Mesodermal cell (in vitro differentiated cells): ENCODE measurements around the gene REXO1.
A peak's percentile ranks its signal among the peaks of the same experiment; 100 is the strongest.

Experiments used
- H3K27ac ChIP-seq: 2 replicates; pipeline ENCODE4 v1.7.0; 2013; ENCODE audit warnings: mild to moderate bottlenecking, low read depth, low read length, moderate library complexity; ENCODE audit not compliant: severe bottlenecking
- H3K36me3 ChIP-seq: 2 replicates; pipeline ENCODE4 v1.7.1; 2013; ENCODE audit warnings: mild to moderate bottlenecking, low read length, moderate library complexity; ENCODE audit not compliant: control insufficient read depth, insufficient read depth
- H3K4me1 ChIP-seq: one replicate; pipeline ENCODE4 v1.7.1; 2013; ENCODE audit warnings: mild to moderate bottlenecking, low read length; ENCODE audit not compliant: insufficient read depth, control insufficient read depth, poor library complexity, severe bottlenecking
- H3K4me3 ChIP-seq: 2 replicates; pipeline ENCODE4 v1.7.0; 2013; ENCODE audit warnings: low read length, control low read depth, mild to moderate bottlenecking; ENCODE audit not compliant: insufficient read depth, poor library complexity, severe bottlenecking; ENCODE audit errors: extremely low read depth
- H3K9me3 ChIP-seq: 2 replicates; pipeline ENCODE4 v1.7.1; 2013; ENCODE audit warnings: mild to moderate bottlenecking, low read length, moderate library complexity; ENCODE audit not compliant: control insufficient read depth
- WGBS, 2 experiments: methylation state at CpG; one replicate each; pipeline ENCODE4 v1.1.5; 2013; ENCODE audit warnings: missing lambda C conversion rate in 2 of 2; ENCODE audit not compliant: insufficient coverage in 2 of 2; 5-methylcytosine and 5-hydroxymethylcytosine counted together

The REXO1 gene

GRCh38 chr19:1860042-1860775 is 11.9 kb upstream of the REXO1 start:
- Histone ChIP-seq H3K4me3 (peak overlapping the region; percentile 84), H3K9me3 (no peaks in the 10 kb centered on the region), H3K27ac (peak overlapping the region; percentile 49), H3K4me1 (peaks cover 60% of the 10 kb centered on the region), H3K36me3 (no peaks in the 10 kb centered on the region)
- WGBS, 2 experiments: 18 to 26% methylated on average over 14 to 18 of the region's 32 CpGs

- no peak overlapping the region for H3K27ac ChIP-seq
- no peaks in the 10 kb centered on the region for H3K9me3 ChIP-seq
- WGBS, 2 experiments: 33 to 43% methylated on average over 9 to 11 of the region's 18 CpGs
- H3K4me1 ChIP-seq: peaks cover 69% of the 10 kb centered on the region
- peaks cover 2% of the 10 kb centered on the region for H3K36me3 ChIP-seq
- H3K4me3 ChIP-seq: peak overlapping the region; percentile 84
Measured at GRCh38 chr19:1859331-1859781, 11.1 kb upstream of the REXO1 start.

GRCh38 chr19:1858412-1859081 is 10.3 kb upstream of the REXO1 start:
- Histone ChIP-seq H3K4me3 (no peak overlapping the region), H3K27ac (no peak overlapping the region), H3K4me1 (peaks cover 73% of the 10 kb centered on the region), H3K9me3 (no peaks in the 10 kb centered on the region), H3K36me3 (peaks cover 9% of the 10 kb centered on the region)
- 89 to 92% methylated on average over 6 to 7 of the region's 10 CpGs for WGBS, 2 experiments

DNA sequence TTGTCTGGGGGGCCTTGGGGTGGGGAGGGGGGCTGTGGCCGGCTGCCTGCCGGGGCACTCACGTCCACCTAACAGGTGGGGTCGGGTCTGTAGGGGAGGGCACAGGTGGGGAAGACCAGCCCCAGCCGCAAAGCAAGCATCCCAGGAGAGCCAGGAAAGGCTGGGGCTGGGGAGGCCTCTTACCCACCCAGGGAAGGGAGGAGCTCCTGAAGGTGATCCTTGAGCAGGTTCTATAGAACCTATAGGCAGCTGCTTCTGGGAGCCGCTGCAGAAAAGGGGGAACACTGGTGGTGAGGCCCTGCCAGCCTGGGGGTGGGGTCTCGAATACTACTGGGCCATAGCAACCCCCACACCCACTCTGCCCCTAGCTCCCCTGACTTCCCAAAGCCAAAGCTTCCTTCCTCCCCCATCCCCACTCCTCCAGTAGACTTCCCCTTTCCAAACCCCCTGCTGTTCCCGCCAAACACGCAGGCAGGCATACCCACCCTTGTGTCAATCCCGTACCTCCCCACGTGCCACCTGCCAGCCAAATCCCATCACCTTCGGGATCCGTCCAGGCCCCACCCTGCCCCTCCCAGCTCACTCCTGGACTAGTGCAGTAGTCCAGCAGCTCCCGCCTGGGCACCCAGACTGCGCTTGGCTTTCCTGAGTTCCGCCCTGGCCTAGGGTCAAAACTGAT is 9.5 kb upstream of the REXO1 start:
- H3K4me1 ChIP-seq: peaks cover 75% of the 10 kb centered on the region
- WGBS, 2 experiments: 60 to 61% methylated on average over 9 to 14 of the region's 16 CpGs

GRCh38 chr19:1856698-1857603 is 8.7 kb upstream of the REXO1 start:
- H3K36me3 ChIP-seq: peaks cover 16% of the 10 kb centered on the region
- WGBS, 2 experiments: 39 to 43% methylated on average over 48 of the region's 73 CpGs
- peak overlapping the region; percentile 10 for H3K27ac ChIP-seq
- H3K9me3 ChIP-seq: no peaks in the 10 kb centered on the region
- H3K4me3 ChIP-seq: peak overlapping the region; percentile 11
- H3K4me1 ChIP-seq: peaks cover 75% of the 10 kb centered on the region

More for the DNA sequence above, 9.5 kb upstream of the REXO1 start:
- Histone ChIP-seq H3K4me3 (no peak overlapping the region), H3K27ac (peak overlapping the region; percentile 10), H3K36me3 (peaks cover 14% of the 10 kb centered on the region), H3K9me3 (no peaks in the 10 kb centered on the region)

DNA sequence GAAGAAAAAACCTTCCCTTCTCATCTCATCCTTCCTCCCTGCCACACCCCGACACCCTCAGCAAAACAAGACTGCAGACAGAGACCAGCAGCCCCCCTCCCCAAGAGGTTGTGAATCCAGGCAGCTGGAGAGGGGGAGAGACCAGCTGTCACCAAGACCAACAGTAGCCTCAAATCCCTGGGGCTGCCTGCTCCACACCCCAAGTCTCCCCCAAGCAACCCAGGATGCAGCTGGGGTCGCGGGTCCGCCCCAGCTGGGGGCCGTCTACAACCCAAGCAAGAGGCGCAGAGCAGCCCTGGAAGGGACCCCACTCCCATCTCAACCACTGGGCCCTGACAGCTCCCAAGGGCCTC is 8.0 kb upstream of the REXO1 start:
- 69 to 92% methylated on average over 2 to 5 of the region's 6 CpGs for WGBS, 2 experiments
- no peak overlapping the region for H3K4me3 ChIP-seq
- no peaks in the 10 kb centered on the region for H3K9me3 ChIP-seq
- H3K4me1 ChIP-seq: peaks cover 72% of the 10 kb centered on the region
- H3K27ac ChIP-seq: peak overlapping the region; percentile 71
- peaks cover 22% of the 10 kb centered on the region for H3K36me3 ChIP-seq

DNA sequence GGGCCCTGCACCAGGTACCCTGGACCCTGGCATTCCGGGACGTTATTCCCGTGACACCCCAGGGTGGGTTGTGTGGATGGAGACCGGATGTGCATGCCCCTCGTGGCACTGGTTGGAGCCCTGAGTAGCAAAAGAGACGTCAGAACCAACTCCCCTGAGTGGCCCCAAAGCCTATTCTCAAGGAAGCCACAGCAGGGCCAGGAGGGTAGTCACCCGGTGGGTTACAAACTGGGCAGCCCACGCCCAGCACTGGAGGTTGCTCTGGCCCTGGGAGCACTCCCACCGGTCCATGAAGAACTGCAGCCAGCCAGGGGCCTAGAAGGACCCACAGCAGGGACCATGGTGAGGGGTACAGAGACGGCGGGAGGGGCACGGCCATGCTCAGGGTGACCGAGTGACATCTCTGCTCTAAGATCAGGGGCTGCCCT is 7.6 kb upstream of the REXO1 start:
- peak overlapping the region; percentile 71 for H3K27ac ChIP-seq

GRCh38 chr19:1855040-1855827 is 7.0 kb upstream of the REXO1 start:
- Histone ChIP-seq H3K4me3 (peak overlapping the region; percentile 14), H3K27ac (peak overlapping the region; percentile 86), H3K36me3 (peaks cover 23% of the 10 kb centered on the region), H3K4me1 (peaks cover 62% of the 10 kb centered on the region), H3K9me3 (no peaks in the 10 kb centered on the region)
- WGBS, 2 experiments: 21 to 26% methylated on average over 21 to 27 of the region's 33 CpGs

More for the DNA sequence above, 7.6 kb upstream of the REXO1 start:
- Histone ChIP-seq H3K36me3 (peaks cover 23% of the 10 kb centered on the region), H3K4me3 (peak overlapping the region; percentile 8), H3K9me3 (no peaks in the 10 kb centered on the region), H3K4me1 (peaks cover 68% of the 10 kb centered on the region)
- 69 to 70% methylated on average over 12 to 13 of the region's 13 CpGs for WGBS, 2 experiments

- peaks cover 23% of the 10 kb centered on the region for H3K36me3 ChIP-seq
- no peaks in the 10 kb centered on the region for H3K9me3 ChIP-seq
- WGBS, 2 experiments: 86 to 87% methylated on average over 27 to 35 of the region's 37 CpGs
- peaks cover 55% of the 10 kb centered on the region for H3K4me1 ChIP-seq
- H3K4me3 ChIP-seq: peak overlapping the region; percentile 14
- H3K27ac ChIP-seq: peak overlapping the region; percentile 86
Measured at GRCh38 chr19:1854542-1855039, 6.3 kb upstream of the REXO1 start.
